PFSK-1 (cell line): ENCODE data around the gene DCTN4.

Experiments used
- POLR2AphosphoS5 ChIP-seq: IDR thresholded peaks from 2 replicates; pipeline ENCODE4 v1.6.1; 2012; ENCODE audit warnings: low read depth, mild to moderate bottlenecking, control low read depth, low read length, moderate library complexity
- REST ChIP-seq, 2 experiments: IDR thresholded peaks; 2 replicates each; pipeline versions ENCODE4 v1.6.1 to v1.8.0; 2011 to 2012; ENCODE audit warnings: low read depth in 2 of 2, low read length in 2 of 2, control low read depth in 1 of 2, inconsistent platforms in 1 of 2, mild to moderate bottlenecking in 1 of 2, moderate library complexity in 1 of 2; ENCODE audit not compliant: insufficient read depth in 1 of 2
- SIN3A ChIP-seq: IDR thresholded peaks from 2 replicates; pipeline ENCODE4 v1.6.1; 2012; ENCODE audit warnings: mild to moderate bottlenecking, low read length, moderate library complexity, borderline replicate concordance; ENCODE audit not compliant: insufficient read depth
- TAF1 ChIP-seq: IDR thresholded peaks from 2 replicates; pipeline ENCODE4 v1.6.1; 2012; ENCODE audit warnings: low read length, control low read depth, borderline replicate concordance; ENCODE audit not compliant: insufficient read depth

GRCh38 chr5:150734579-150735384 lies 24.0 kb downstream of the DCTN4 start:
- TF ChIP-seq POLR2AphosphoS5 = no peak
- TF ChIP-seq TAF1 = no peak
- no peak for TF ChIP-seq SIN3A
- TF ChIP-seq REST (IDR thresholded peaks at IDR 0.05; ENCODE audit: insufficient read depth in 1 of 2, low read depth in 2 of 2, low read length in 2 of 2) = no peak
